AG20443 (cell line): Measurements from ENCODE around the gene ADPRS.

Experiments
- DNase-seq: peaks from one replicate; pipeline ENCODE4 v3.0.0; 2012; ENCODE audit warnings: low spot score, mixed read lengths

The ADPRS gene

DNA sequence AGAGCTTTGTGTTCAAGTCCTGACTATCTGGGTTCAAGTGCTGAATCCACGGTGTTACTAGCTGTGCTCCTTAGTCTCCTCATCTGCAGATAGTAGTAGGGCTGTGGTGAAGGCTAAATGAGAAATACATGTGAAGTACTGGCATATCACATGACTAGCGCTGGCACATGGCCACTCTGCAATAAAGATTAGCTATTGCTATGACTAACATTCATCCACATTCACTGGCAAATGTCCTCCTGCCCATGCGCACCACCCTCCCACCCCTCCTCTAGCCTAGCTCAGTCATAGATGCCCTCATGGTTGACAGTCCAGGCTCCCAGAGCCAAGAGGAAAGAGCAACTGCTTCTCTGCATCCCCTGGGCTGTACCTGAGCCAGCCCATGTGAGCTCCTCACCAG is 44.8 kb downstream of the ADPRS start:
- peak; percentile 96 for DNase-seq

DNA sequence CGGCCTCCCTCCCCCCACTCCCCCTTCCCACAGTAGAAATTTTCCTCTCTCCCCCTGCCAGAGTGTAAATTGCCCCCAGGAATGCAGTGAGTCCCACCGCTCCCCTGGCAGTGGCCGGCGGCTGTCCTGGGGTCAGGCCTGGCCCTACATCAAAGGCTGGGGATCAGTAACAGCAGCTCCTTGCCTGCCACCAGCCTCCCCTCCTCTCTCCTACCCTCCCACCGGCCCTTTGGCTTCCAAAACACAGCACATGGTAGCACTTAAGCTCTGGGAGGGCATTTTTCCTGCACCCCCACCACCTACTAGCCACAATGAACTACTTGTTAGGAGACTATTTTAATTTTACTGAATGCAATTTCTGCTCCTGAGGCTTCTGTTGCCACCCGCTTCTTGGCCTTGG is 45.3 kb downstream of the ADPRS start:
- DNase-seq = no peak

DNA sequence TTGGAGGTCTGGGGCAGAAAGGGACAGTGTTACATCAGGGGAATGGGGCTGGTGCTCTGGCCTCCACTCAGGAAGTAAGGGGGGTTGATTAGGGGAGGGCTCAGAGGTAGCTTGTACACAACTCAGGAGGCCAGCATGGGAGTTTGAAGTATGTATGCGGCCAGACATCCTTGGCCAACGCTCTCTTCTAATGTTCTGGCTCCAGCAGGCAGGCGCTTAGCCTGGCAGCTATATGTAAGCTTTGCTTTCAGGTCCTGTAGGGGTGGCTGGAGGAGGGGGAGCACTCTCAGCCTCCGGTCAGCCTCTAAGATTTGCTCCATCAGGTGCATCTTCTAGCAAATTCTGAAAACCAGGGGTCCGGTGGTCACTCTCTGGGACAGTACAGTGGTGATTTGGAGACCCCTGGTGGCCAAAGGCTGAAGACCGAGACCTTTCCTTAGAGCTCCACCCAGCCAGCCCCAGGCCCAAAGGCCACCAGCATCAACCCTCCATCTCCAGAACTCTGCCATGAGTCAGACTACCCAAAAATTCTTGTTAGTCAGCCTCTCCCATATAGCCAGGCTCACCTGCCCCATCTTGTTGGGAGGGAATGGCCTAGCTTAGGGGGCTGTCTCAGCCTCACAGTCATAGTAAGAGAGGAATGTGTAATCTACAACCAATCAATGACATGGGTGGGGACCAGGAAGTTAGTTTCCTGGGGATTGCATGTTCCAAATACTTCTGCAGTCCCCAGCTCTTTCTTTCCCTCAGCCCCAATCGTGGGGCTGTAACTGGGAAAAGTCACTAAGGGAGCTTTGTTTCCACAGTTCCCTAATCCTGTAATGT is 46.0 kb downstream of the ADPRS start:
- peak; percentile 70 for DNase-seq

DNA sequence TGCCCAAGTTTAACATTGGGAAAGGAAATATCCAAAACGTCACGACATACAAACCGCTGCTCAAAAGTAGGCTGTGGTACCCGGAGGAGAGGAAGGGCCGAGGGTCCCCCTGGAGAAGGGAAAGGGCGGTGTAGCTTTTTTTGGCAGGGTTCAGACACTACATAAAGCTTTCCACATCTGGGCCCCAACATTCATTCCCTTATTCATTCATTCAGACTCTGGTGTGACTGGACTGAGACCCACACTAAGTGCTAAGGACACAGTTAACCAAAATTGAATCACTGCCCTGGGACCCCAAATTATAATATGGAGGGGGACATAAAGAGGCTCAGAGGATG is 46.6 kb downstream of the ADPRS start:
- no peak for DNase-seq

DNA sequence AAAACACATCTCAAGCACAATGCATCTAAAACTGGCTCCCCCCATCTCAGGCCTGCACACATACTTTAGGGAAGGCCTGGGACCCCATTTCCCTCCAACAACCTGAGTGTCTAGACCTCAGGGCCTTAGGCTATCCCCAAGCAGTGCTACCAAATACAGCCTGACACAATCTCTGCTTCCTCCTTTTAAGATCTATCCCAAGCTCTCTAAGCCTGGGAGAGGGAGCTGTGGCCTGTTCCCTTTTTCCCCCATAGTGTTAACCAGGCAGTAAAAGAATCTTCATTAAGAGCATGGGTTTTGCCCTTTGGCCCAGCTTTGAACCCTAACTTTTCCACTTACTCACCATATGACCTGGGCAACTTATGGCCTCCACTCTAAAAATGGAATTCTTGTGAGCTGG is 47.1 kb downstream of the ADPRS start:
- no peak for DNase-seq

DNA sequence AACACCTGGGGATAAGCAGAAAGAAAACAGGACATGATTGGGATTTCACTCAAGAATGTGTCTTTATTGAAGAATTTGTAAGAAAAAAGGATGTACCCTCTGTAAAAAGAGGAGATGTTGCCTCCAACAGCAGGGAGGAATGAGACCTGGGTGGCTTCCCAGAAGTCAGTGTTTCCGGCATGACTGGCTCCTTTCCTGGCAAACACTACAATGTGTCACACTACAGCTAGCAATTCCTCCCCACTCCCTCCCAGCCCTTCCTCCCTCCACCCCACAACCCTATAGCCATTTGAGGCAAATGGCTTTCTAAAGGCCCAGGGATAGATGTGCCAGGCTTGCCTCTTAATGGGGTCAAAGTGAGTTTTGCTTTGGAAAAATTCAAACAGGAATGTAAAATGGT is 47.8 kb downstream of the ADPRS start:
- peak; percentile 91 for DNase-seq

DNA sequence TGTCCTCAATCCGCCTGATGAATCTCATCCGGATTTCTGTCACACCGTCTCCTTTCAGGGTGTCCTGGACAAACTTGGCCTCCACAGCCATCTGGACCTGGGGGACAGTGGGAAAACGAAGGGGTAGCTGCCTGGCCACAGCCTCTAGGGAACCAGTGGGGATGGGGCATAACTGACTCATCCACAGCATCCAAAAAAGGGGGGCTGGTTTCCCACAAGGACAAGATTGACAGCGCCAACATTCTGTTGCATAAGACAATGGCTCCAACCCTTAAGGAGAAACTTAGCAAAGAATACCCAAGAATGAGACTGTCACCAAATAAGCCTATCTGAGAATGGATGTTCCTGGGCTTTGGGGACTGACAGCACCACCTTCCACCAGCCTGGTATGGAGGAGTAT is 48.5 kb downstream of the ADPRS start:
- DNase-seq = no peak

- no peak for DNase-seq
Observed at GRCh38 chr1:36137776-36138175, 49.1 kb downstream of the ADPRS start.

GRCh38 chr1:36139521-36139920 is 50.8 kb downstream of the ADPRS start:
- no peak for DNase-seq

- DNase-seq = no peak
Observed at GRCh38 chr1:36142121-36142520, 53.4 kb downstream of the ADPRS start.

DNA sequence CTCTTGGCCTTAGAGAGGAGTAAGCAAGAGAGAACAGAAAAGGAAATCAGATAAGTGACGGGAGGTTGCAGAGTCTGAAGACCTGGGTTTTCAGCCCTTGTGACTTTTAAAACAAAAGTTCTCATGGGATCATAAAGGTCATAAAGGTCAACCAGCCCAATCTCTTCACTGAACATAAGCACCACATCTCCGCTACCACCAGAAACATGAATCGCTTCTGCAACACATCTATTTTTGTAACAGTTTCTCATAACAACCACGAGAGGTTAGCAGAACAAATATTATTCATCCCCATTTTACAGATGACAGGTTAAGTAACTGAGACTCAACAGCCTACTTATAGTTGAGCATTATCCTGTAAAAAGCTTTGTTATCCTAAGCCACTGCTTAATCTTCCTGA is 54.7 kb downstream of the ADPRS start:
- DNase-seq = no peak
